Breast epithelium (tissue), 3 donors: Measurements from ENCODE around the gene CNN1.

Experiments
- POLR2A ChIP-seq: fragments of 450-650 bp; IDR thresholded peaks from one replicate; pipeline ENCODE4 v1.6.1; 2016; ENCODE audit warnings: antibody characterized with exemption, mild to moderate bottlenecking, moderate library complexity
- POLR2AphosphoS5 ChIP-seq, 3 donors: sonication (generic); formaldehyde crosslinking; IDR thresholded peaks; one replicate each; pipeline ENCODE4 v1.6.1; 2017; ENCODE audit warnings: antibody characterized with exemption in 3 of 3
- TF ChIP-seq, protein P1 (sequence below), 3 donors: fragments of 450-650 bp; IDR thresholded peaks; one replicate each; pipeline ENCODE4 v1.5.1; 2016 to 2017; ENCODE audit warnings: antibody characterized with exemption in 3 of 3, mild to moderate bottlenecking in 3 of 3, moderate library complexity in 3 of 3

DNA sequence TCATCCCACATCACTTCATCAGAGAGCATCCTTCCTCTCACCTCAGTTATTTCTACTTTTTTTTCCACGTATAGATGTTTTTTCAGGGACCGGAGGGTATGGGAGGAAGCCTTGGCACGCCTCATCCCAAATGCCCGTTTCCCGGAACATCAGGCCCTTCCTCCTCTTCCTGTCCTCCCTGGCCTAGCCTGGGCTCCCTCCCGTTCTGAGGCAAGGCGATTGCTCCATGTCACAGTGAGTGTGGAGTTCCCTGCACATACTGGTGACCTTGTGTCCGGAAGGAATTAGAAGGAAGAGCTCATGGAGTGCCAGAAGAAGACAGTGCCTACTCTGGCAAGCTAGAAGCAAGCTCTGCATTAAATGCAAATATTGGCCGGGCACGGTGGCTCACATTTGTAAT, 57.5 kb downstream of the CNN1 start:
- TF ChIP-seq, protein P1, sequence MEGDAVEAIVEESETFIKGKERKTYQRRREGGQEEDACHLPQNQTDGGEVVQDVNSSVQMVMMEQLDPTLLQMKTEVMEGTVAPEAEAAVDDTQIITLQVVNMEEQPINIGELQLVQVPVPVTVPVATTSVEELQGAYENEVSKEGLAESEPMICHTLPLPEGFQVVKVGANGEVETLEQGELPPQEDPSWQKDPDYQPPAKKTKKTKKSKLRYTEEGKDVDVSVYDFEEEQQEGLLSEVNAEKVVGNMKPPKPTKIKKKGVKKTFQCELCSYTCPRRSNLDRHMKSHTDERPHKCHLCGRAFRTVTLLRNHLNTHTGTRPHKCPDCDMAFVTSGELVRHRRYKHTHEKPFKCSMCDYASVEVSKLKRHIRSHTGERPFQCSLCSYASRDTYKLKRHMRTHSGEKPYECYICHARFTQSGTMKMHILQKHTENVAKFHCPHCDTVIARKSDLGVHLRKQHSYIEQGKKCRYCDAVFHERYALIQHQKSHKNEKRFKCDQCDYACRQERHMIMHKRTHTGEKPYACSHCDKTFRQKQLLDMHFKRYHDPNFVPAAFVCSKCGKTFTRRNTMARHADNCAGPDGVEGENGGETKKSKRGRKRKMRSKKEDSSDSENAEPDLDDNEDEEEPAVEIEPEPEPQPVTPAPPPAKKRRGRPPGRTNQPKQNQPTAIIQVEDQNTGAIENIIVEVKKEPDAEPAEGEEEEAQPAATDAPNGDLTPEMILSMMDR (IDR thresholded peaks at IDR 0.05), result no peak
- no peak for TF ChIP-seq POLR2A
- no peak for TF ChIP-seq POLR2AphosphoS5 (IDR thresholded peaks at IDR 0.05)
